ENCODE measurements around the gene MAD1L1.

GRCh38 chr7:2224491-2224928 lies 8.2 kb downstream of the MAD1L1 start:
- no peak for TF ChIP-seq CTCF (IDR thresholded peaks at IDR 0.05; ENCODE audit: control extremely low read depth in 1 of 3, insufficient read depth in 1 of 3, low read depth in 1 of 3, low read length in 3 of 3)
- TF ChIP-seq, protein P1, sequence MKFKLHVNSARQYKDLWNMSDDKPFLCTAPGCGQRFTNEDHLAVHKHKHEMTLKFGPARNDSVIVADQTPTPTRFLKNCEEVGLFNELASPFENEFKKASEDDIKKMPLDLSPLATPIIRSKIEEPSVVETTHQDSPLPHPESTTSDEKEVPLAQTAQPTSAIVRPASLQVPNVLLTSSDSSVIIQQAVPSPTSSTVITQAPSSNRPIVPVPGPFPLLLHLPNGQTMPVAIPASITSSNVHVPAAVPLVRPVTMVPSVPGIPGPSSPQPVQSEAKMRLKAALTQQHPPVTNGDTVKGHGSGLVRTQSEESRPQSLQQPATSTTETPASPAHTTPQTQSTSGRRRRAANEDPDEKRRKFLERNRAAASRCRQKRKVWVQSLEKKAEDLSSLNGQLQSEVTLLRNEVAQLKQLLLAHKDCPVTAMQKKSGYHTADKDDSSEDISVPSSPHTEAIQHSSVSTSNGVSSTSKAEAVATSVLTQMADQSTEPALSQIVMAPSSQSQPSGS (IDR thresholded peaks at IDR 0.05; ENCODE audit: low read length): no peak
- no peak for TF ChIP-seq TAF1 (IDR thresholded peaks at IDR 0.05; ENCODE audit: low read depth, low read length)
- TF ChIP-seq POLR2A (IDR thresholded peaks at IDR 0.05; ENCODE audit: control extremely low read depth in 1 of 2, low read depth in 2 of 2, low read length in 2 of 2): no peak
- TF ChIP-seq KDM1A (IDR thresholded peaks at IDR 0.05; ENCODE audit: borderline replicate concordance, low read length): no peak
- TF ChIP-seq SIX5 (IDR thresholded peaks at IDR 0.05; ENCODE audit: low read depth, low read length): no peak
